ENCODE data around the gene AK1. TPM values are rescaled to one million over a fixed set of nuclear protein-coding genes. Genes with fewer than 3 reads are reported as not detected.

Gene AK1
- total and polyA plus RNA-seq, 9 of the 15 experiments (the other 6 are each of a cell fraction or from before 2014, with no cell fraction given), result 10.1 to 71.8 (median 39.0) TPM

- TF ChIP-seq NEUROD1 (IDR thresholded peaks at IDR 0.05; ENCODE audit: borderline replicate concordance, low read depth, low read length, partially characterized antibody) (no peak), NBN (IDR thresholded peaks at IDR 0.05; ENCODE audit: low read depth) (0 out of 2 replicates have a peak, but pooled peaks have one; percentile 38), POLR2A (conservative IDR thresholded peaks at IDR 0.05) (no peak), BCL6 (CRISPR knock-in tag; IDR thresholded peaks at IDR 0.05) (no peak), NFE2 (IDR thresholded peaks at IDR 0.05; ENCODE audit: low read depth) (no peak), ZNF583 (CRISPR knock-in tag; IDR thresholded peaks at IDR 0.05) (0 out of 2 replicates have a peak, but pooled peaks have one; percentile 65), ZNF764 (CRISPR knock-in tag; IDR thresholded peaks at IDR 0.05; ENCODE audit: low read depth) (no peak), SMC3 (conservative IDR thresholded peaks at IDR 0.05; ENCODE audit: insufficient read depth, low read depth, low read length) (peak; percentile 98), POLR3A (IDR thresholded peaks at IDR 0.05; ENCODE audit: borderline replicate concordance, extremely low read depth, insufficient read depth, insufficient read length) (no peak), TOE1 (IDR thresholded peaks at IDR 0.05; ENCODE audit: borderline replicate concordance) (no peak), TOE1 (CRISPR knock-in tag; IDR thresholded peaks at IDR 0.05; ENCODE audit: borderline replicate concordance, low read depth) (no peak), HCFC1 (IDR thresholded peaks at IDR 0.05; ENCODE audit: low read depth, low read length) (0 out of 2 replicates have a peak, but pooled peaks have one; percentile 39), NRF1 (conservative IDR thresholded peaks at IDR 0.05 in 1 of 2, IDR thresholded peaks at IDR 0.05 in 1 of 2) (0 out of 4 replicates have a peak, but pooled peaks of 1 of the 2 experiments have one; percentile 10), CGGBP1 (CRISPR knock-in tag; IDR thresholded peaks at IDR 0.05) (0 out of 2 replicates have a peak, but pooled peaks have one; percentile 33)
- TF ChIP-seq, protein P1, sequence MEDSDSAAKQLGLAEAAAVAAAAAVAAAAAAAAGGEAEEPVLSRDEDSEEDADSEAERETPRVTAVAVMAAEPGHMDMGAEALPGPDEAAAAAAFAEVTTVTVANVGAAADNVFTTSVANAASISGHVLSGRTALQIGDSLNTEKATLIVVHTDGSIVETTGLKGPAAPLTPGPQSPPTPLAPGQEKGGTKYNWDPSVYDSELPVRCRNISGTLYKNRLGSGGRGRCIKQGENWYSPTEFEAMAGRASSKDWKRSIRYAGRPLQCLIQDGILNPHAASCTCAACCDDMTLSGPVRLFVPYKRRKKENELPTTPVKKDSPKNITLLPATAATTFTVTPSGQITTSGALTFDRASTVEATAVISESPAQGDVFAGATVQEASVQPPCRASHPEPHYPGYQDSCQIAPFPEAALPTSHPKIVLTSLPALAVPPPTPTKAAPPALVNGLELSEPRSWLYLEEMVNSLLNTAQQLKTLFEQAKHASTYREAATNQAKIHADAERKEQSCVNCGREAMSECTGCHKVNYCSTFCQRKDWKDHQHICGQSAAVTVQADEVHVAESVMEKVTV (CRISPR knock-in tag; IDR thresholded peaks at IDR 0.05), result peak; percentile 95
- TF ChIP-seq, protein P2, sequence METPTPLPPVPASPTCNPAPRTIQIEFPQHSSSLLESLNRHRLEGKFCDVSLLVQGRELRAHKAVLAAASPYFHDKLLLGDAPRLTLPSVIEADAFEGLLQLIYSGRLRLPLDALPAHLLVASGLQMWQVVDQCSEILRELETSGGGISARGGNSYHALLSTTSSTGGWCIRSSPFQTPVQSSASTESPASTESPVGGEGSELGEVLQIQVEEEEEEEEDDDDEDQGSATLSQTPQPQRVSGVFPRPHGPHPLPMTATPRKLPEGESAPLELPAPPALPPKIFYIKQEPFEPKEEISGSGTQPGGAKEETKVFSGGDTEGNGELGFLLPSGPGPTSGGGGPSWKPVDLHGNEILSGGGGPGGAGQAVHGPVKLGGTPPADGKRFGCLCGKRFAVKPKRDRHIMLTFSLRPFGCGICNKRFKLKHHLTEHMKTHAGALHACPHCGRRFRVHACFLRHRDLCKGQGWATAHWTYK (CRISPR knock-in tag; IDR thresholded peaks at IDR 0.05), result no peak
- TF ChIP-seq, protein P3, sequence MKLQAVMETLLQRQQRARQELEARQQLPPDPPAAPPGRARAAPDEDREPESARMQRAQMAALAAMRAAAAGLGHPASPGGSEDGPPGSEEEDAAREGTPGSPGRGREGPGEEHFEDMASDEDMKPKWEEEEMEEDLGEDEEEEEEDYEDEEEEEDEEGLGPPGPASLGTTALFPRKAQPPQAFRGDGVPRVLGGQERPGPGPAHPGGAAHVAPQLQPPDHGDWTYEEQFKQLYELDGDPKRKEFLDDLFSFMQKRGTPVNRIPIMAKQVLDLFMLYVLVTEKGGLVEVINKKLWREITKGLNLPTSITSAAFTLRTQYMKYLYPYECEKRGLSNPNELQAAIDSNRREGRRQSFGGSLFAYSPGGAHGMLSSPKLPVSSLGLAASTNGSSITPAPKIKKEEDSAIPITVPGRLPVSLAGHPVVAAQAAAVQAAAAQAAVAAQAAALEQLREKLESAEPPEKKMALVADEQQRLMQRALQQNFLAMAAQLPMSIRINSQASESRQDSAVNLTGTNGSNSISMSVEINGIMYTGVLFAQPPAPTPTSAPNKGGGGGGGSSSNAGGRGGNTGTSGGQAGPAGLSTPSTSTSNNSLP (IDR thresholded peaks at IDR 0.05; ENCODE audit: borderline replicate concordance, low read depth, low read length), result no peak
- TF ChIP-seq, protein P4, sequence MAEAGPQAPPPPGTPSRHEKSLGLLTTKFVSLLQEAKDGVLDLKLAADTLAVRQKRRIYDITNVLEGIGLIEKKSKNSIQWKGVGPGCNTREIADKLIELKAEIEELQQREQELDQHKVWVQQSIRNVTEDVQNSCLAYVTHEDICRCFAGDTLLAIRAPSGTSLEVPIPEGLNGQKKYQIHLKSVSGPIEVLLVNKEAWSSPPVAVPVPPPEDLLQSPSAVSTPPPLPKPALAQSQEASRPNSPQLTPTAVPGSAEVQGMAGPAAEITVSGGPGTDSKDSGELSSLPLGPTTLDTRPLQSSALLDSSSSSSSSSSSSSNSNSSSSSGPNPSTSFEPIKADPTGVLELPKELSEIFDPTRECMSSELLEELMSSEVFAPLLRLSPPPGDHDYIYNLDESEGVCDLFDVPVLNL (CRISPR knock-in tag; IDR thresholded peaks at IDR 0.05; ENCODE audit: low read depth), result no peak
Measured at GRCh38 chr9:127869310-127870152, 7.9 kb downstream of the AK1 start (continued).
